ENCODE data around the gene AMOTL1. TPM values are rescaled to one million over a fixed set of nuclear protein-coding genes. Genes with fewer than 3 reads are reported as not detected.

The AMOTL1 gene
- total RNA-seq, 3 donors from 2014 or later = 6.5 to 94.7 (median 11.3) TPM

DNA sequence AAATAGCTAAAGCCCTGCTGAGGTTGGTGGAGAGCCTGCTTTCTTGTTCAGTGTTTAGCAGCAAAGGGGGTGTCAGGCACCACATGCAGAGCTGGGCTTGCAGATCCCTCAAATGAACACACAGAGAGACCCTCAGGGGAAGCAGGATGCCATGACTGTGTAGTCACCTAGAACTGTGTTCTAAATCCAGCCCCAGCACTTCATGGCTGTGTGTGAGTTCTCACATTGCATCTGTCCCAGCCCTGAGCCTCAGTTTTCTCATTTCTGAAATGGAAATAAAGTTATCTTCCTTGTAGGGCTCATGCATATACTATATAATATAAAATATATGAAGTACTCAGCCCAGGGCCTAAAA, 158.1 kb downstream of the AMOTL1 start:
- no peak for ATAC-seq
- intact Hi-C loops (cut with DNase I, micrococcal nuclease) = no loop called here

More for the DNA sequence above, 158.1 kb downstream of the AMOTL1 start:
- no peak for DNase-seq
- Histone ChIP-seq H3K4me1 (ENCODE audit: low read depth) (no peaks in the 10 kb centered on the region), H3K9me3 (no peaks in the 10 kb centered on the region), H3K4me3 (no peak overlapping the region), H3K36me3 (ENCODE audit: low read depth) (no peaks in the 10 kb centered on the region)
- no peak for TF ChIP-seq CTCF (IDR thresholded peaks at IDR 0.05)

Other genes with a start within 250 kb of the AMOTL1 start
- gene FUT4, start 224.4 kb upstream of the AMOTL1 start, total RNA-seq = 10 to 100 TPM; 13.9 to 23.5 (median 21.9) TPM
- 10 to 100 TPM in 1 of 3 donors, 1 to 10 TPM in 2; 5.0 to 11.5 (median 5.9) TPM for gene PIWIL4, start 201.0 kb upstream of the AMOTL1 start, total RNA-seq
- gene CWC15, start 205.2 kb downstream of the AMOTL1 start, total RNA-seq = 10 to 100 TPM; 41.4 to 47.7 (median 45.3) TPM
- under 1 TPM; 0.17 to 0.46 (median 0.32) TPM for gene KDM4D, start 205.4 kb downstream of the AMOTL1 start, total RNA-seq